ENCODE measurements around the gene MYBBP1A. TPM values are rescaled to one million over a fixed set of nuclear protein-coding genes. Genes with fewer than 3 reads are reported as not detected.
A peak's percentile ranks its signal among the peaks of the same experiment; 100 is the strongest.

Gene MYBBP1A
- total and polyA plus RNA-seq, 2 of the 4 experiments (the other 2 are of a cell fraction) = 22.6 to 45.9 TPM

DNA sequence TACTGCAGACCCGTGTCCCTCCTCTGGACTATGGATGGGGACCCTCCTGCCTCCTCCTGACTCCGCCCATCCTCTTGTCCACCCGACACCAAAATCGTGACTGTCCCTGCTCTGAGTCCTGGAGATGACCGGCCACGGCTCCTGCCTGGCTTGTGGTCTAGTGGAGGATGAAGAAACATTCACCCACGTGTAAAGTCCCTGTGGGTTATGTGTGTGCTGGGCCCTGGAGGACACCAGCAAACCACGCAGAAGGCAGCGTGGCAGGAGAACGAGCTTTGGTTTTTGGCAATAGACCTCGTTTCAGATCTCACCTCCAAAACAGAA is 44.6 kb downstream of the MYBBP1A start:
- no peak overlapping the region for H2BK15ac ChIP-seq (ENCODE audit: low read depth, low read length)

More for the DNA sequence above, 44.6 kb downstream of the MYBBP1A start:
- H4K8ac ChIP-seq (ENCODE audit: low read depth in 2 of 2, low read length in 2 of 2) = no peak overlapping the region
- ATAC-seq (ENCODE audit: low read depth) (no peak), DNase-seq (no peak)
- no peaks in the 10 kb centered on the region for H3K36me3 ChIP-seq (ENCODE audit: control insufficient read depth, insufficient read depth, low read length)
- H2BK5ac ChIP-seq (ENCODE audit: low read depth, low read length, poor library complexity, severe bottlenecking) = no peak overlapping the region
- no peaks in the 10 kb centered on the region; the same call in 1 of the 2 replicates for H3K4me1 ChIP-seq (ENCODE audit: control insufficient read depth, insufficient read depth, low read length)
- no peak overlapping the region for H4K5ac ChIP-seq (ENCODE audit: low read depth, low read length)
- no peaks in the 10 kb centered on the region for H3K9me3 ChIP-seq (ENCODE audit: control insufficient read depth, insufficient read depth, low read length)
- no peak overlapping the region for H2BK20ac ChIP-seq (ENCODE audit: low read depth, low read length)
- H2AFZ ChIP-seq (replicated peaks; ENCODE audit: low read length, poor library complexity) = peak overlapping the region; percentile 43
- ChIA-PET POLR2A (ENCODE audit: unreplicated experiment) (no interaction called here), CTCF (no interaction called here)
- H3K9me1 ChIP-seq (ENCODE audit: insufficient read depth, low read length) = no peaks in the 10 kb centered on the region
- no peak overlapping the region for H2AK9ac ChIP-seq (replicated peaks; ENCODE audit: low read depth, low read length, poor library complexity)
- BruUV-seq (replicated peaks) = no TSS peak
- H3K9ac ChIP-seq (ENCODE audit: low read depth, low read length) = no peak overlapping the region
- H3K4me2 ChIP-seq (ENCODE audit: low read depth, low read length) = no peak overlapping the region
- no peak overlapping the region for H2AK5ac ChIP-seq (ENCODE audit: low read depth, low read length)
- H3K4me3 ChIP-seq (ENCODE audit: insufficient read depth, low read depth, low read length) = no peak overlapping the region
- no peak overlapping the region for H3K18ac ChIP-seq (ENCODE audit: low read depth, low read length)
- WGBS, 2 experiments (ENCODE audit: extremely low coverage in 2 of 2, insufficient read length in 1 of 2) = 75% methylated on average over 4 of the region's 11 CpGs; no CpG with 5 or more reads in 1 of the 2 experiments
- in situ Hi-C loops (cut with MboI; ENCODE audit: low sequenced_read_pairs) = no loop called here
- H3K56ac ChIP-seq (ENCODE audit: extremely low read depth, insufficient read depth, low read length) = no peak overlapping the region
- intact Hi-C loops (cut with micrococcal nuclease) = no loop called here
- H4K20me1 ChIP-seq (ENCODE audit: insufficient read depth, low read length) = no peaks in the 10 kb centered on the region
- H3K27ac ChIP-seq (ENCODE audit: insufficient read depth, low read length) = no peak overlapping the region
- no peak overlapping the region for H3K4ac ChIP-seq (ENCODE audit: low read depth, low read length)
- H2BK120ac ChIP-seq (ENCODE audit: low read depth, low read length) = no peak overlapping the region
- dilution Hi-C loops (cut with HindIII; ENCODE audit: low sequenced_read_pairs, unreplicated experiment) = no loop called here
- H3K23ac ChIP-seq (ENCODE audit: low read depth, low read length) = no peak overlapping the region
- H3K79me1 ChIP-seq (ENCODE audit: low read depth in 1 of 2, low read length in 2 of 2) = no peaks in the 10 kb centered on the region
- H3K27me3 ChIP-seq (ENCODE audit: control insufficient read depth, insufficient read depth, low read length) = peaks cover 28% of the 10 kb centered on the region; the same call in 1 of the 2 replicates
- H3K14ac ChIP-seq (replicated peaks; ENCODE audit: low read depth, low read length) = no peak overlapping the region
- no peak overlapping the region for H4K91ac ChIP-seq (ENCODE audit: insufficient read depth, low read depth, low read length)
- TF ChIP-seq MXI1 (IDR thresholded peaks at IDR 0.05; ENCODE audit: borderline replicate concordance, low read depth, low read length) = no peak
- TF ChIP-seq MAFK (IDR thresholded peaks at IDR 0.05; ENCODE audit: low read depth, low read length) = no peak
- TF ChIP-seq BHLHE40 (IDR thresholded peaks at IDR 0.05; ENCODE audit: low read depth, low read length) = no peak
- TF ChIP-seq RAD21 (IDR thresholded peaks at IDR 0.05; ENCODE audit: low read length) = no peak
- no peak for TF ChIP-seq RFX5 (IDR thresholded peaks at IDR 0.05; ENCODE audit: low read depth, low read length)
- TF ChIP-seq, protein P1, sequence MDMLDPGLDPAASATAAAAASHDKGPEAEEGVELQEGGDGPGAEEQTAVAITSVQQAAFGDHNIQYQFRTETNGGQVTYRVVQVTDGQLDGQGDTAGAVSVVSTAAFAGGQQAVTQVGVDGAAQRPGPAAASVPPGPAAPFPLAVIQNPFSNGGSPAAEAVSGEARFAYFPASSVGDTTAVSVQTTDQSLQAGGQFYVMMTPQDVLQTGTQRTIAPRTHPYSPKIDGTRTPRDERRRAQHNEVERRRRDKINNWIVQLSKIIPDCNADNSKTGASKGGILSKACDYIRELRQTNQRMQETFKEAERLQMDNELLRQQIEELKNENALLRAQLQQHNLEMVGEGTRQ (IDR thresholded peaks at IDR 0.05; ENCODE audit: low read depth, low read length) = no peak
- TF ChIP-seq NFE2L2 (IDR thresholded peaks at IDR 0.05; ENCODE audit: low read depth, low read length) = no peak
- TF ChIP-seq CHD1 (IDR thresholded peaks at IDR 0.05; ENCODE audit: low read depth, low read length) = no peak
- TF ChIP-seq, protein P2, sequence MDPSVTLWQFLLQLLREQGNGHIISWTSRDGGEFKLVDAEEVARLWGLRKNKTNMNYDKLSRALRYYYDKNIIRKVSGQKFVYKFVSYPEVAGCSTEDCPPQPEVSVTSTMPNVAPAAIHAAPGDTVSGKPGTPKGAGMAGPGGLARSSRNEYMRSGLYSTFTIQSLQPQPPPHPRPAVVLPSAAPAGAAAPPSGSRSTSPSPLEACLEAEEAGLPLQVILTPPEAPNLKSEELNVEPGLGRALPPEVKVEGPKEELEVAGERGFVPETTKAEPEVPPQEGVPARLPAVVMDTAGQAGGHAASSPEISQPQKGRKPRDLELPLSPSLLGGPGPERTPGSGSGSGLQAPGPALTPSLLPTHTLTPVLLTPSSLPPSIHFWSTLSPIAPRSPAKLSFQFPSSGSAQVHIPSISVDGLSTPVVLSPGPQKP (IDR thresholded peaks at IDR 0.05; ENCODE audit: borderline replicate concordance, low read depth, low read length) = no peak
